Measurements from ENCODE around the gene DDC. TPM values are rescaled to one million over a fixed set of nuclear protein-coding genes. Genes with fewer than 3 reads are reported as not detected.

The DDC gene
- polyA plus RNA-seq, 1 donor (not counting 4 experiments of a cell fraction or from before 2014, with no cell fraction given), result not detected

- Histone ChIP-seq H3K36me3 (ENCODE audit: control insufficient read depth in 2 of 2, extremely low read depth in 1 of 2, insufficient read depth in 2 of 2, low read length in 2 of 2) (no peaks in the 10 kb centered on the region), H3K79me2 (ENCODE audit: control insufficient read depth, insufficient read depth, low read length) (no peaks in the 10 kb centered on the region), H3K4me2 (ENCODE audit: control insufficient read depth, extremely low read depth, insufficient read depth, low read depth, low read length) (no peak overlapping the region), H2AFZ (ENCODE audit: control insufficient read depth, low read length) (no peak overlapping the region), H3K27ac (ENCODE audit: control insufficient read depth, insufficient read depth, low read length) (no peak overlapping the region), H3K4me1 (ENCODE audit: control insufficient read depth, extremely low read depth, insufficient read depth, low read length) (no peaks in the 10 kb centered on the region), H3K9me3 (ENCODE audit: control insufficient read depth, low read depth, low read length) (no peaks in the 10 kb centered on the region), H3K27me3 (ENCODE audit: control insufficient read depth, extremely low read depth, insufficient read depth, low read length) (peaks cover 25% of the 10 kb centered on the region), H4K20me1 (ENCODE audit: control insufficient read depth, extremely low read depth, insufficient read depth, low read length) (no peaks in the 10 kb centered on the region), H3K4me3 (ENCODE audit: control insufficient read depth in 2 of 3, extremely low read depth in 1 of 3, insufficient read depth in 2 of 3, low read depth in 1 of 3, low read length in 3 of 3) (no peak overlapping the region), H3K9ac (ENCODE audit: control insufficient read depth, extremely low read depth, insufficient read depth, low read length) (no peak overlapping the region), H3K9me1 (ENCODE audit: control insufficient read depth, extremely low read depth, insufficient read depth, low read length) (no peaks in the 10 kb centered on the region)
- no peak for DNase-seq (ENCODE audit: low read depth, low spot score)
- dilution Hi-C loops (cut with MboI; ENCODE audit: extremely low pct_ligation_motif_present, low sequenced_read_pairs), result no loop called here
- TF ChIP-seq EZH2 (IDR thresholded peaks at IDR 0.05; ENCODE audit: low read length), result no peak
- TF ChIP-seq, protein P1, sequence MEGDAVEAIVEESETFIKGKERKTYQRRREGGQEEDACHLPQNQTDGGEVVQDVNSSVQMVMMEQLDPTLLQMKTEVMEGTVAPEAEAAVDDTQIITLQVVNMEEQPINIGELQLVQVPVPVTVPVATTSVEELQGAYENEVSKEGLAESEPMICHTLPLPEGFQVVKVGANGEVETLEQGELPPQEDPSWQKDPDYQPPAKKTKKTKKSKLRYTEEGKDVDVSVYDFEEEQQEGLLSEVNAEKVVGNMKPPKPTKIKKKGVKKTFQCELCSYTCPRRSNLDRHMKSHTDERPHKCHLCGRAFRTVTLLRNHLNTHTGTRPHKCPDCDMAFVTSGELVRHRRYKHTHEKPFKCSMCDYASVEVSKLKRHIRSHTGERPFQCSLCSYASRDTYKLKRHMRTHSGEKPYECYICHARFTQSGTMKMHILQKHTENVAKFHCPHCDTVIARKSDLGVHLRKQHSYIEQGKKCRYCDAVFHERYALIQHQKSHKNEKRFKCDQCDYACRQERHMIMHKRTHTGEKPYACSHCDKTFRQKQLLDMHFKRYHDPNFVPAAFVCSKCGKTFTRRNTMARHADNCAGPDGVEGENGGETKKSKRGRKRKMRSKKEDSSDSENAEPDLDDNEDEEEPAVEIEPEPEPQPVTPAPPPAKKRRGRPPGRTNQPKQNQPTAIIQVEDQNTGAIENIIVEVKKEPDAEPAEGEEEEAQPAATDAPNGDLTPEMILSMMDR (optimal IDR thresholded peaks at IDR 0.05 in 1 of 3, IDR thresholded peaks at IDR 0.05 in 1 of 3, conservative IDR thresholded peaks at IDR 0.05 in 1 of 3; ENCODE audit: extremely low read depth in 1 of 3, insufficient read depth in 2 of 3, low read length in 3 of 3), result no peak
- no peak for FAIRE-seq
Observed at GRCh38 chr7:50565559-50565916, 333 bp upstream of the DDC start.

DNA sequence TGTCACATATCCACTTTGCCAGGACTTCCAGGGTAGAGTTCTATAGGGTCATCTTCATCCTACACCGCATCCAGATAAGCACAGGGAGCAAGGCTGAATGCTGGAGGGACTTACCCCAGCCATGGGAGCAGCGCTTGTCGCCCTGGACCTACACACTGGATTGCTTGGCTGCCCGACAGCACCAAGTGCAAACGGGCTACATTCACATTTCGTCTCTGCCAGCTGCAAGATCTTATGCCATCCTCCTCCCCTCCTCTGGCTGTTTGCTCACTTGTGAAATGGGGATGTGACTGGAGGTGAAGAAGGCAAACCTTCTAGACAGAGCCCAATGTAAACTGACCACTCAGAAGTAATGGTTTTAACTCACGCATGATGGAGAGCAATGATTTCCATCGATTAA, 1.0 kb downstream of the DDC start:
- Histone ChIP-seq H3K27ac (ENCODE audit: control insufficient read depth, insufficient read depth, low read length) (no peak overlapping the region), H4K20me1 (ENCODE audit: control insufficient read depth, extremely low read depth, insufficient read depth, low read length) (no peaks in the 10 kb centered on the region), H3K9me3 (ENCODE audit: control insufficient read depth, low read depth, low read length) (no peaks in the 10 kb centered on the region), H3K9me1 (ENCODE audit: control insufficient read depth, extremely low read depth, insufficient read depth, low read length) (no peaks in the 10 kb centered on the region), H3K27me3 (ENCODE audit: control insufficient read depth, extremely low read depth, insufficient read depth, low read length) (peaks cover 35% of the 10 kb centered on the region), H2AFZ (ENCODE audit: control insufficient read depth, low read length) (no peak overlapping the region), H3K9ac (ENCODE audit: control insufficient read depth, extremely low read depth, insufficient read depth, low read length) (no peak overlapping the region), H3K4me2 (ENCODE audit: control insufficient read depth, extremely low read depth, insufficient read depth, low read depth, low read length) (no peak overlapping the region), H3K4me3 (ENCODE audit: control insufficient read depth in 2 of 3, extremely low read depth in 1 of 3, insufficient read depth in 2 of 3, low read depth in 1 of 3, low read length in 3 of 3) (no peak overlapping the region), H3K36me3 (ENCODE audit: control insufficient read depth in 2 of 2, extremely low read depth in 1 of 2, insufficient read depth in 2 of 2, low read length in 2 of 2) (no peaks in the 10 kb centered on the region), H3K4me1 (ENCODE audit: control insufficient read depth, extremely low read depth, insufficient read depth, low read length) (no peaks in the 10 kb centered on the region), H3K79me2 (ENCODE audit: control insufficient read depth, insufficient read depth, low read length) (no peaks in the 10 kb centered on the region)
- no peak for DNase-seq (ENCODE audit: low read depth, low spot score)
- dilution Hi-C loops (cut with MboI; ENCODE audit: extremely low pct_ligation_motif_present, low sequenced_read_pairs), result no loop called here
- FAIRE-seq, result no peak
- TF ChIP-seq EZH2 (IDR thresholded peaks at IDR 0.05; ENCODE audit: low read length), result no peak
- TF ChIP-seq, protein P1 (optimal IDR thresholded peaks at IDR 0.05 in 1 of 3, IDR thresholded peaks at IDR 0.05 in 1 of 3, conservative IDR thresholded peaks at IDR 0.05 in 1 of 3; ENCODE audit: extremely low read depth in 1 of 3, insufficient read depth in 2 of 3, low read length in 3 of 3), result no peak

All from keratinocyte (primary cell).